K562 (cell line): Measurements from ENCODE around the gene TAPBPL. TPM values are rescaled to one million over a fixed set of nuclear protein-coding genes. Genes with fewer than 3 reads are reported as not detected.

Experiments
- ATAC-seq: fragments of 200-7000 bp; cut with Tn5 transposase; 3 replicates; pipeline ENCODE4 v1.9.1; 2020; ENCODE audit warnings: moderate library complexity
- BruUV-seq: library from RNA; stranded (reverse); fragments of 400-500 nt; replicated peaks from 2 replicates; lab custom pipeline; 2021; lab: Mats Ljungman, UMichigan
- CTCF ChIA-PET: fragments of 300-600 bp; formaldehyde crosslinking; extraction: SDS; loops from one replicate; lab custom pipeline; 2021; ENCODE audit warnings: low intra/inter-chr PET ratio; lab: Yijun Ruan, JAX
- POLR2A ChIA-PET: fragments of 300-600, 350-650 bp; sonication (Branson Sonifier 250); formaldehyde crosslinking; extraction: SDS; loops from one replicate; lab custom pipeline; 2021; ENCODE audit warnings: antibody characterized with exemption, inconsistent platforms; lab: Yijun Ruan, JAX
- DNase-seq, 4 experiments: peaks; one replicate each; pipeline versions ENCODE4 v3.0.0 to v3.0.0-alpha.2; 2011 to 2018; ENCODE audit warnings: low spot score in 3 of 4, mixed read lengths in 3 of 4; ENCODE audit errors: extremely low read depth in 1 of 4
- FAIRE-seq: peaks from 2 replicates; lab custom pipeline; 2011; peaks lifted over from hg19 to GRCh38; lab: Jason Lieb, UNC
- H2AFZ ChIP-seq: 2 replicates; pipeline ENCODE4 v1.6.0; 2011; ENCODE audit warnings: low read depth, low read length, control low read depth, inconsistent platforms
- H3K27ac ChIP-seq: fragments of 200-600 bp; 3 replicates; pipeline ENCODE4 v1.8.0; 2011; ENCODE audit warnings: low read depth, mild to moderate bottlenecking, control low read depth, inconsistent platforms, low read length, moderate library complexity, mixed read lengths; ENCODE audit errors: extremely low read depth
- H3K27me3 ChIP-seq, 2 experiments: fragments of 300-600 bp in 1 of 2; 2 replicates in 1 of 2; 3 replicates in 1 of 2; pipeline versions ENCODE4 v1.6.0 to v1.8.0; 2011; ENCODE audit warnings: inconsistent platforms in 2 of 2, low read length in 2 of 2, mild to moderate bottlenecking in 1 of 2, mixed read lengths in 1 of 2, moderate library complexity in 1 of 2; ENCODE audit not compliant: control insufficient read depth in 2 of 2, insufficient read depth in 2 of 2
- H3K36me3 ChIP-seq: fragments of 300-600 bp; 3 replicates; pipeline ENCODE4 v1.8.0; 2011; ENCODE audit warnings: mild to moderate bottlenecking, low read length, inconsistent platforms; ENCODE audit not compliant: control insufficient read depth, insufficient read depth
- H3K4me1 ChIP-seq, 2 experiments: fragments of 200-600 bp in 1 of 2; replicated peaks in 1 of 2; 2 replicates in 1 of 2; 3 replicates in 1 of 2; pipeline versions ENCODE4 v1.5.1 to v1.8.0; 2011; ENCODE audit warnings: inconsistent platforms in 2 of 2, low read length in 2 of 2, mild to moderate bottlenecking in 1 of 2, mixed read lengths in 1 of 2, moderate library complexity in 1 of 2; ENCODE audit not compliant: control insufficient read depth in 2 of 2, insufficient read depth in 2 of 2
- H3K4me2 ChIP-seq: 2 replicates; pipeline ENCODE4 v1.6.1; 2011; ENCODE audit warnings: low read length, control low read depth, inconsistent platforms, mixed read lengths; ENCODE audit not compliant: insufficient read depth
- H3K4me3 ChIP-seq: fragments of 200-600 bp; sonication (generic), shearing (Covaris generic); 2 replicates; pipeline ENCODE4 v1.5.1; 2016; ENCODE audit warnings: control low read depth, inconsistent platforms
- H3K79me2 ChIP-seq: fragments of 200-600 bp; 3 replicates; pipeline ENCODE4 v1.8.0; 2011; ENCODE audit warnings: low read length, inconsistent platforms; ENCODE audit not compliant: control insufficient read depth, insufficient read depth
- H3K9ac ChIP-seq, 2 experiments: 2 replicates each; pipeline versions ENCODE4 v1.6.0 to v1.6.1; 2011; ENCODE audit warnings: low read depth in 2 of 2, low read length in 2 of 2, control low read depth in 1 of 2, inconsistent platforms in 1 of 2, mild to moderate bottlenecking in 1 of 2, mixed read lengths in 1 of 2; ENCODE audit not compliant: insufficient read depth in 1 of 2
- H3K9me1 ChIP-seq: one replicate; pipeline ENCODE4 v1.6.0; 2011; ENCODE audit warnings: inconsistent platforms, mild to moderate bottlenecking, low read length, moderate library complexity; ENCODE audit not compliant: control insufficient read depth, insufficient read depth
- H3K9me3 ChIP-seq: replicated peaks from 2 replicates; pipeline ENCODE4 v1.5.1; 2011; ENCODE audit warnings: low read depth, low read length, inconsistent platforms; ENCODE audit not compliant: control insufficient read depth, insufficient read depth
- H4K20me1 ChIP-seq: replicated peaks from 2 replicates; pipeline ENCODE4 v1.6.1; 2011; ENCODE audit warnings: low read length, inconsistent platforms, mixed read lengths; ENCODE audit not compliant: control insufficient read depth, insufficient read depth
- CTBP1 ChIP-seq: fragments of 450-650 bp; IDR thresholded peaks from 2 replicates; pipeline ENCODE4 v1.6.1; 2016; ENCODE audit warnings: borderline replicate concordance
- EZH2 ChIP-seq: IDR thresholded peaks from 2 replicates; pipeline ENCODE4 v1.6.1; 2012; ENCODE audit warnings: low read depth, mild to moderate bottlenecking, inconsistent platforms, low read length, borderline replicate concordance
- PTTG1 ChIP-seq: fragments of 450-650 bp; IDR thresholded peaks from 2 replicates; pipeline ENCODE4 v1.6.1; 2016; ENCODE audit warnings: low read depth, mild to moderate bottlenecking, missing genetic modification characterization, missing compliant biosample characterization
- SMARCE1 ChIP-seq: fragments of 450-650 bp; IDR thresholded peaks from 2 replicates; pipeline ENCODE4 v1.7.1; 2016; ENCODE audit warnings: mild to moderate bottlenecking
- SOX6 ChIP-seq: fragments of 450-650 bp; IDR thresholded peaks from 2 replicates; pipeline ENCODE4 v1.6.1; 2014; ENCODE audit warnings: mild to moderate bottlenecking
- SPI1 ChIP-seq: IDR thresholded peaks from 2 replicates; pipeline ENCODE4 v1.6.1; 2011; ENCODE audit warnings: low read depth, low read length, control low read depth, borderline replicate concordance
- TAF1 ChIP-seq: IDR thresholded peaks from 2 replicates; pipeline ENCODE4 v1.6.1; 2011; ENCODE audit warnings: mild to moderate bottlenecking, low read length, moderate library complexity; ENCODE audit not compliant: insufficient read depth, control insufficient read depth, severe bottlenecking; ENCODE audit errors: extremely low read depth
- XRCC3 ChIP-seq: fragments of 450-650 bp; IDR thresholded peaks from 2 replicates; pipeline ENCODE4 v1.6.1; 2017; ENCODE audit warnings: mild to moderate bottlenecking, moderate library complexity
- WGBS: fragments of 100-300 bp; shearing (Covaris generic); methylation state at CpG from one replicate; pipeline ENCODE4 v1.1.6; 2016; ENCODE audit warnings: low coverage, mixed read lengths; ENCODE audit not compliant: insufficient coverage; ENCODE audit errors: missing lambda C conversion rate; 5-methylcytosine and 5-hydroxymethylcytosine counted together
- in situ Hi-C: fragments of 300-500 bp; cut with MboI; formaldehyde crosslinking; loops from 4 replicates; pipeline ENCODE4 v1.15.0; 2018; ENCODE audit warnings: inconsistent platforms, mixed read lengths
- intact Hi-C: fragments of 100-400 bp; cut with micrococcal nuclease; formaldehyde crosslinking; loops from 2 replicates; pipeline ENCODE4 v1.14.2; 2022
- polyA plus RNA-seq, 8 experiments: library from polyadenylated mRNA; depleted of rRNA in 4 of 8; stranded (reverse) in 5 of 8; unstranded in 3 of 8; fragments of >200 nt; fragmentation: Nextera tagmentation in 2 of 8; fragmentation: Illumina TruSeq in 1 of 8; extraction: Ambion mirVana in 2 of 8; extraction: Trizol in 1 of 8; gene quantifications; 2 replicates each; pipeline versions ENCODE4 v1.2.1 to v1.2.3, GENCODE V29; 2011 to 2014; ENCODE audit warnings: inconsistent platforms in 1 of 8, missing spikeins in 1 of 8
- total RNA-seq, 7 experiments: library from RNA; depleted of rRNA in 6 of 7; stranded (reverse); fragments of >200 nt in 6 of 7; fragmentation: Illumina TruSeq in 2 of 7; extraction: Trizol in 2 of 7; gene quantifications; 2 replicates each; pipeline versions ENCODE4 v1.2.1 to v1.2.3, GENCODE V29; 2011 to 2021; ENCODE audit warnings: low replicate concordance in 1 of 7
- TF ChIP-seq, protein P1 (sequence below): sonication (generic); formaldehyde crosslinking; IDR thresholded peaks from 2 replicates; pipeline ENCODE4 v1.8.1; 2022; ENCODE audit warnings: missing genetic modification reagents
- TF ChIP-seq, protein P2 (sequence below): fragments of 450-650 bp; IDR thresholded peaks from 2 replicates; pipeline ENCODE4 v1.6.1; 2016; ENCODE audit warnings: mild to moderate bottlenecking, moderate library complexity

The TAPBPL gene
- total and polyA plus RNA-seq, 9 of the 15 experiments (the other 6 are each of a cell fraction or from before 2014, with no cell fraction given): 0.29 to 1.6 (median 0.45) TPM

DNA sequence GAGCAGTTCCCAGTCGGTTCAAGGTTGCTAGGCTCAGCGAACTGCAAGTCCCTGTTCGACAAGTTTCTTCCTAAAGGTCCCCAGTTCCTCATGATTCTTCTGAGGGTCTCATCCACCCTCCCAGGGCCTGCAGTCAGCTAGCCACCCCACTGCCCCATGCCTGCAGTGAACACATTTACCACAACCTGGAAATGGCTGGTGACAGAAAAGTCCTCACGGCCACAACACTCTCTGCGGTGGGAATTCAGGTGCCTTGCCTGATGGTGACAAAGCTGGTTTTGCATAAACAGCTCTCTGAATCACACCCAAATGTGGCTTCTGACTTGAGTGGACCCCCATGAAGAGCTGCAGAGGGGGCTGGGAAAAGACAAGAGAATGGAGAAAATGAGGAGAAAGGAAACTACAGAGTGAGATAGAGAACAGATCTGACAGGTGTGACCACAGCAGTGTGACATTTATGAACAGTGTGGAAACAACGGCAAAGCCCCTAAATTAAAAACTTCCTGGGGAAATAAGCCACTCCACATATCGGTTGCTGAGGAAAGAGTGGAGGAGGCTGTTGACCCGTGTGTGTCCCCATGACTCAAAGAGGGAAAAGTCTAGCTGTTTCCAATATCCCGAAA, 8.4 kb upstream of the TAPBPL start:
- 12% methylated on average over 7 of the region's 9 CpGs for WGBS
- no peak overlapping the region for H3K27ac ChIP-seq
- H4K20me1 ChIP-seq: no peaks in the 10 kb centered on the region
- in situ Hi-C loops: no loop called here
- no peaks in the 10 kb centered on the region for H3K9me3 ChIP-seq
- H3K9ac ChIP-seq: no peak overlapping the region
- BruUV-seq: no TSS peak
- DNase-seq (no peak), ATAC-seq (no peak), FAIRE-seq (no peak)
- CTCF ChIA-PET: no interaction called here
- no peak overlapping the region for H2AFZ ChIP-seq
- H3K27me3 ChIP-seq: peaks cover 0 to 9% of the 10 kb centered on the region in 2 experiments; a peak in 4 of 5 replicates
- no peaks in the 10 kb centered on the region for H3K79me2 ChIP-seq
- H3K4me3 ChIP-seq: no peak overlapping the region
- H3K4me1 ChIP-seq: no peaks in the 10 kb centered on the region; a peak in 1 of 5 replicates
- H3K36me3 ChIP-seq: no peaks in the 10 kb centered on the region
- intact Hi-C loops: no loop called here
- no peak overlapping the region for H3K4me2 ChIP-seq
- POLR2A ChIA-PET: interaction anchor here (0.9 kb wide), 1 partner anchor 14 kb away, joined by 3 read pairs; no protein-coding TSS in a partner anchor
- no peaks in the 10 kb centered on the region for H3K9me1 ChIP-seq
- TF ChIP-seq TAF1 (no peak), SPI1 (no peak), PTTG1 (tag) (no peak), XRCC3 (no peak), CTBP1 (no peak), SMARCE1 (no peak), EZH2 (no peak), SOX6 (no peak)
- TF ChIP-seq, protein P1, sequence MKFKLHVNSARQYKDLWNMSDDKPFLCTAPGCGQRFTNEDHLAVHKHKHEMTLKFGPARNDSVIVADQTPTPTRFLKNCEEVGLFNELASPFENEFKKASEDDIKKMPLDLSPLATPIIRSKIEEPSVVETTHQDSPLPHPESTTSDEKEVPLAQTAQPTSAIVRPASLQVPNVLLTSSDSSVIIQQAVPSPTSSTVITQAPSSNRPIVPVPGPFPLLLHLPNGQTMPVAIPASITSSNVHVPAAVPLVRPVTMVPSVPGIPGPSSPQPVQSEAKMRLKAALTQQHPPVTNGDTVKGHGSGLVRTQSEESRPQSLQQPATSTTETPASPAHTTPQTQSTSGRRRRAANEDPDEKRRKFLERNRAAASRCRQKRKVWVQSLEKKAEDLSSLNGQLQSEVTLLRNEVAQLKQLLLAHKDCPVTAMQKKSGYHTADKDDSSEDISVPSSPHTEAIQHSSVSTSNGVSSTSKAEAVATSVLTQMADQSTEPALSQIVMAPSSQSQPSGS (CRISPR knock-in tag): no peak
- TF ChIP-seq, protein P2, sequence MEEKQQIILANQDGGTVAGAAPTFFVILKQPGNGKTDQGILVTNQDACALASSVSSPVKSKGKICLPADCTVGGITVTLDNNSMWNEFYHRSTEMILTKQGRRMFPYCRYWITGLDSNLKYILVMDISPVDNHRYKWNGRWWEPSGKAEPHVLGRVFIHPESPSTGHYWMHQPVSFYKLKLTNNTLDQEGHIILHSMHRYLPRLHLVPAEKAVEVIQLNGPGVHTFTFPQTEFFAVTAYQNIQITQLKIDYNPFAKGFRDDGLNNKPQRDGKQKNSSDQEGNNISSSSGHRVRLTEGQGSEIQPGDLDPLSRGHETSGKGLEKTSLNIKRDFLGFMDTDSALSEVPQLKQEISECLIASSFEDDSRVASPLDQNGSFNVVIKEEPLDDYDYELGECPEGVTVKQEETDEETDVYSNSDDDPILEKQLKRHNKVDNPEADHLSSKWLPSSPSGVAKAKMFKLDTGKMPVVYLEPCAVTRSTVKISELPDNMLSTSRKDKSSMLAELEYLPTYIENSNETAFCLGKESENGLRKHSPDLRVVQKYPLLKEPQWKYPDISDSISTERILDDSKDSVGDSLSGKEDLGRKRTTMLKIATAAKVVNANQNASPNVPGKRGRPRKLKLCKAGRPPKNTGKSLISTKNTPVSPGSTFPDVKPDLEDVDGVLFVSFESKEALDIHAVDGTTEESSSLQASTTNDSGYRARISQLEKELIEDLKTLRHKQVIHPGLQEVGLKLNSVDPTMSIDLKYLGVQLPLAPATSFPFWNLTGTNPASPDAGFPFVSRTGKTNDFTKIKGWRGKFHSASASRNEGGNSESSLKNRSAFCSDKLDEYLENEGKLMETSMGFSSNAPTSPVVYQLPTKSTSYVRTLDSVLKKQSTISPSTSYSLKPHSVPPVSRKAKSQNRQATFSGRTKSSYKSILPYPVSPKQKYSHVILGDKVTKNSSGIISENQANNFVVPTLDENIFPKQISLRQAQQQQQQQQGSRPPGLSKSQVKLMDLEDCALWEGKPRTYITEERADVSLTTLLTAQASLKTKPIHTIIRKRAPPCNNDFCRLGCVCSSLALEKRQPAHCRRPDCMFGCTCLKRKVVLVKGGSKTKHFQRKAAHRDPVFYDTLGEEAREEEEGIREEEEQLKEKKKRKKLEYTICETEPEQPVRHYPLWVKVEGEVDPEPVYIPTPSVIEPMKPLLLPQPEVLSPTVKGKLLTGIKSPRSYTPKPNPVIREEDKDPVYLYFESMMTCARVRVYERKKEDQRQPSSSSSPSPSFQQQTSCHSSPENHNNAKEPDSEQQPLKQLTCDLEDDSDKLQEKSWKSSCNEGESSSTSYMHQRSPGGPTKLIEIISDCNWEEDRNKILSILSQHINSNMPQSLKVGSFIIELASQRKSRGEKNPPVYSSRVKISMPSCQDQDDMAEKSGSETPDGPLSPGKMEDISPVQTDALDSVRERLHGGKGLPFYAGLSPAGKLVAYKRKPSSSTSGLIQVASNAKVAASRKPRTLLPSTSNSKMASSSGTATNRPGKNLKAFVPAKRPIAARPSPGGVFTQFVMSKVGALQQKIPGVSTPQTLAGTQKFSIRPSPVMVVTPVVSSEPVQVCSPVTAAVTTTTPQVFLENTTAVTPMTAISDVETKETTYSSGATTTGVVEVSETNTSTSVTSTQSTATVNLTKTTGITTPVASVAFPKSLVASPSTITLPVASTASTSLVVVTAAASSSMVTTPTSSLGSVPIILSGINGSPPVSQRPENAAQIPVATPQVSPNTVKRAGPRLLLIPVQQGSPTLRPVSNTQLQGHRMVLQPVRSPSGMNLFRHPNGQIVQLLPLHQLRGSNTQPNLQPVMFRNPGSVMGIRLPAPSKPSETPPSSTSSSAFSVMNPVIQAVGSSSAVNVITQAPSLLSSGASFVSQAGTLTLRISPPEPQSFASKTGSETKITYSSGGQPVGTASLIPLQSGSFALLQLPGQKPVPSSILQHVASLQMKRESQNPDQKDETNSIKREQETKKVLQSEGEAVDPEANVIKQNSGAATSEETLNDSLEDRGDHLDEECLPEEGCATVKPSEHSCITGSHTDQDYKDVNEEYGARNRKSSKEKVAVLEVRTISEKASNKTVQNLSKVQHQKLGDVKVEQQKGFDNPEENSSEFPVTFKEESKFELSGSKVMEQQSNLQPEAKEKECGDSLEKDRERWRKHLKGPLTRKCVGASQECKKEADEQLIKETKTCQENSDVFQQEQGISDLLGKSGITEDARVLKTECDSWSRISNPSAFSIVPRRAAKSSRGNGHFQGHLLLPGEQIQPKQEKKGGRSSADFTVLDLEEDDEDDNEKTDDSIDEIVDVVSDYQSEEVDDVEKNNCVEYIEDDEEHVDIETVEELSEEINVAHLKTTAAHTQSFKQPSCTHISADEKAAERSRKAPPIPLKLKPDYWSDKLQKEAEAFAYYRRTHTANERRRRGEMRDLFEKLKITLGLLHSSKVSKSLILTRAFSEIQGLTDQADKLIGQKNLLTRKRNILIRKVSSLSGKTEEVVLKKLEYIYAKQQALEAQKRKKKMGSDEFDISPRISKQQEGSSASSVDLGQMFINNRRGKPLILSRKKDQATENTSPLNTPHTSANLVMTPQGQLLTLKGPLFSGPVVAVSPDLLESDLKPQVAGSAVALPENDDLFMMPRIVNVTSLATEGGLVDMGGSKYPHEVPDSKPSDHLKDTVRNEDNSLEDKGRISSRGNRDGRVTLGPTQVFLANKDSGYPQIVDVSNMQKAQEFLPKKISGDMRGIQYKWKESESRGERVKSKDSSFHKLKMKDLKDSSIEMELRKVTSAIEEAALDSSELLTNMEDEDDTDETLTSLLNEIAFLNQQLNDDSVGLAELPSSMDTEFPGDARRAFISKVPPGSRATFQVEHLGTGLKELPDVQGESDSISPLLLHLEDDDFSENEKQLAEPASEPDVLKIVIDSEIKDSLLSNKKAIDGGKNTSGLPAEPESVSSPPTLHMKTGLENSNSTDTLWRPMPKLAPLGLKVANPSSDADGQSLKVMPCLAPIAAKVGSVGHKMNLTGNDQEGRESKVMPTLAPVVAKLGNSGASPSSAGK: no peak
